Measurements from ENCODE around the gene TMEM131L. TPM values are rescaled to one million over a fixed set of nuclear protein-coding genes. Genes with fewer than 3 reads are reported as not detected.

TMEM131L gene
- total and polyA plus RNA-seq, 4 donors: 4.9 to 41.3 (median 12.9) TPM

DNA sequence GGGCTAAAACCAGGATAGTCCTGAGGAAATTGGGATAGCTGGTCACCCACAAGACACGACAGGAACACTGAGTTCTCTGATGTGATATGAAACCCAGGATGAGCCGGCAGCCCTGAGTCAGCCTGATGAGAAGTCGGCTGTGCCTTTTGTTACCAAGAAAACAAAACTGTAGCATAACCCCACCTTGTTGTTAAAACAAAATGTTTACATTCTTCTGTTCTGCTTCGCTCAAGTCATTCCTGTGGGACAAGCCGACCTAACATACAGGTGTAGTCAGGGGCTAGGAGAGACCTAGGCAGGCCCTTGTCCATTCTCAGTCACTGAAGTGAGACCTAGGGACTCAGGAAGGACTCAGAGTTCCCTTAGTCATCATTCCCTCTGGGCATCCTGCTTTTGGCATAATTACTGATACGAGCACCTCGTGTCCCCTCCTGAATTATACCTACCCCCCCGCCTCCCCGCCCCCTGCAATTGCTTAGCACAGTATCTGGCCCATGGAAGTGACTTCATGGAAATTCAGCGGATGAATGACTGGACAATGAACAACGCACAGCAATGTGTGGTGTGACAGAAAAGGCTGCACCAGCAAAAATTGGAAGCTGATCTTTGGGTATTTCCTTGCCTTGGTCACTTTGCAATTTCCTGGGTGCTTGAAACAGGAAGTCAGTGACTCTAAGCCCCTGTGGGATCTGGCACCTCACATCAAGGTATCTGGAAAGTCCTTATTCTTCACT, 186.1 kb downstream of the TMEM131L start:
- H3K9me3 ChIP-seq (ENCODE audit: control insufficient read depth in 4 of 4, low read length in 3 of 4): no peaks in the 10 kb centered on the region
- DNase-seq (ENCODE audit: low spot score): no peak
- H3K27ac ChIP-seq (ENCODE audit: low read depth in 1 of 2, low read length in 2 of 2): peak overlapping the region; percentile 48 to 66
- no peak overlapping the region for H3K4me3 ChIP-seq (ENCODE audit: low read depth in 1 of 3, low read length in 3 of 3)
- H3K36me3 ChIP-seq (ENCODE audit: control insufficient read depth in 4 of 4, insufficient read depth in 3 of 4, low read depth in 1 of 4, low read length in 3 of 4): no peaks in the 10 kb centered on the region
- 81% methylated on average over 11 of the region's 11 CpGs for WGBS
- TF ChIP-seq, protein P1, sequence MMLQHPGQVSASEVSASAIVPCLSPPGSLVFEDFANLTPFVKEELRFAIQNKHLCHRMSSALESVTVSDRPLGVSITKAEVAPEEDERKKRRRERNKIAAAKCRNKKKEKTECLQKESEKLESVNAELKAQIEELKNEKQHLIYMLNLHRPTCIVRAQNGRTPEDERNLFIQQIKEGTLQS (IDR thresholded peaks at IDR 0.05): no peak
- TF ChIP-seq FOXA2 (IDR thresholded peaks at IDR 0.05): no peak
- TF ChIP-seq HNF4G (IDR thresholded peaks at IDR 0.05): no peak
- TF ChIP-seq NR2F2 (IDR thresholded peaks at IDR 0.05): no peak
- no peak for TF ChIP-seq HNF4A (conservative IDR thresholded peaks at IDR 0.05)
- TF ChIP-seq SP1 (IDR thresholded peaks at IDR 0.05): no peak
- no peak for TF ChIP-seq FOXA1 (IDR thresholded peaks at IDR 0.05)
- no peak for TF ChIP-seq EGR1 (IDR thresholded peaks at IDR 0.05; ENCODE audit: low read depth in 2 of 2)
- no peak for TF ChIP-seq JUND (IDR thresholded peaks at IDR 0.05)
- H3K9ac ChIP-seq (ENCODE audit: low read depth in 1 of 2, low read length in 2 of 2): no peak overlapping the region
- H3K4me1 ChIP-seq (ENCODE audit: control insufficient read depth in 4 of 4, insufficient read depth in 4 of 4, low read length in 3 of 4): peaks cover 4 to 13% (median 11%) of the 10 kb centered on the region in 4 donors
- no peaks in the 10 kb centered on the region for H3K27me3 ChIP-seq (ENCODE audit: control insufficient read depth in 4 of 4, insufficient read depth in 4 of 4, low read length in 3 of 4)

DNA sequence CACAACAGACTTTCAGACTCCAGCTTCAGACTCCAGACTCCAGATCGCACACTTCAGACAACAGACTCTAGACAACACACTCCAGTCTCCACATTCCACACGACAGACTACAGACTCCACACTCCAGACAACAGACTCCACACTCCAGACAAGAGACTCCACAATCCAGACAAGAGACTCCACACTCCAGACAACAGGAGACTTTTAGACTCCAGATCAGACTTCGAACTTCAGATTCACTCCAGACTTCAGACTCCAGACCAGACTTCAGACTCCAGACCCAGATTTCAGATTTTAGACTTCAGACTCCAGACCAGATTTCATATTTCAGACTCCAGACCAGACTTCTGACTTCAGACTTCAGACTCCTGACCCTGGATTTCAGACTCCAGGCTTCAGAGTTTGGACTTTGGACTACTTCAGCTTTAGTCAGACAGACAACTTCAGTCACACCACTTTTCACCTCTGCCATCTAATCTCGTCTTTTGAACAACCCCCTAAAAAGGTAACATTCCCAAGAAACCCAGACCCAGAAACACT, 188.9 kb downstream of the TMEM131L start:
- Histone ChIP-seq H3K36me3 (ENCODE audit: control insufficient read depth in 4 of 4, insufficient read depth in 3 of 4, low read depth in 1 of 4, low read length in 3 of 4) (no peaks in the 10 kb centered on the region), H3K27me3 (ENCODE audit: control insufficient read depth in 4 of 4, insufficient read depth in 4 of 4, low read length in 3 of 4) (no peaks in the 10 kb centered on the region), H3K27ac (ENCODE audit: low read depth in 1 of 2, low read length in 2 of 2) (peak overlapping the region; percentile 29 to 82), H3K9me3 (ENCODE audit: control insufficient read depth in 4 of 4, low read length in 3 of 4) (no peaks in the 10 kb centered on the region), H3K9ac (ENCODE audit: low read depth in 1 of 2, low read length in 2 of 2) (no peak overlapping the region), H3K4me1 (ENCODE audit: control insufficient read depth in 4 of 4, insufficient read depth in 4 of 4, low read length in 3 of 4) (peaks cover 4 to 13% (median 11%) of the 10 kb centered on the region in 4 donors), H3K4me3 (ENCODE audit: low read depth in 1 of 3, low read length in 3 of 3) (no peak overlapping the region)
- TF ChIP-seq SP1 (IDR thresholded peaks at IDR 0.05): no peak
- no peak for TF ChIP-seq FOXA2 (IDR thresholded peaks at IDR 0.05)
- TF ChIP-seq, protein P2, sequence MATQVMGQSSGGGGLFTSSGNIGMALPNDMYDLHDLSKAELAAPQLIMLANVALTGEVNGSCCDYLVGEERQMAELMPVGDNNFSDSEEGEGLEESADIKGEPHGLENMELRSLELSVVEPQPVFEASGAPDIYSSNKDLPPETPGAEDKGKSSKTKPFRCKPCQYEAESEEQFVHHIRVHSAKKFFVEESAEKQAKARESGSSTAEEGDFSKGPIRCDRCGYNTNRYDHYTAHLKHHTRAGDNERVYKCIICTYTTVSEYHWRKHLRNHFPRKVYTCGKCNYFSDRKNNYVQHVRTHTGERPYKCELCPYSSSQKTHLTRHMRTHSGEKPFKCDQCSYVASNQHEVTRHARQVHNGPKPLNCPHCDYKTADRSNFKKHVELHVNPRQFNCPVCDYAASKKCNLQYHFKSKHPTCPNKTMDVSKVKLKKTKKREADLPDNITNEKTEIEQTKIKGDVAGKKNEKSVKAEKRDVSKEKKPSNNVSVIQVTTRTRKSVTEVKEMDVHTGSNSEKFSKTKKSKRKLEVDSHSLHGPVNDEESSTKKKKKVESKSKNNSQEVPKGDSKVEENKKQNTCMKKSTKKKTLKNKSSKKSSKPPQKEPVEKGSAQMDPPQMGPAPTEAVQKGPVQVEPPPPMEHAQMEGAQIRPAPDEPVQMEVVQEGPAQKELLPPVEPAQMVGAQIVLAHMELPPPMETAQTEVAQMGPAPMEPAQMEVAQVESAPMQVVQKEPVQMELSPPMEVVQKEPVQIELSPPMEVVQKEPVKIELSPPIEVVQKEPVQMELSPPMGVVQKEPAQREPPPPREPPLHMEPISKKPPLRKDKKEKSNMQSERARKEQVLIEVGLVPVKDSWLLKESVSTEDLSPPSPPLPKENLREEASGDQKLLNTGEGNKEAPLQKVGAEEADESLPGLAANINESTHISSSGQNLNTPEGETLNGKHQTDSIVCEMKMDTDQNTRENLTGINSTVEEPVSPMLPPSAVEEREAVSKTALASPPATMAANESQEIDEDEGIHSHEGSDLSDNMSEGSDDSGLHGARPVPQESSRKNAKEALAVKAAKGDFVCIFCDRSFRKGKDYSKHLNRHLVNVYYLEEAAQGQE (IDR thresholded peaks at IDR 0.05): no peak
- TF ChIP-seq RAD21 (IDR thresholded peaks at IDR 0.05): no peak
- TF ChIP-seq TAF1 (conservative IDR thresholded peaks at IDR 0.05): no peak
- no peak for TF ChIP-seq RXRA (IDR thresholded peaks at IDR 0.05)
- peak; percentile 74 to 94 for TF ChIP-seq HNF4A (conservative IDR thresholded peaks at IDR 0.05)
- TF ChIP-seq JUND (IDR thresholded peaks at IDR 0.05): no peak
- TF ChIP-seq, protein P3, sequence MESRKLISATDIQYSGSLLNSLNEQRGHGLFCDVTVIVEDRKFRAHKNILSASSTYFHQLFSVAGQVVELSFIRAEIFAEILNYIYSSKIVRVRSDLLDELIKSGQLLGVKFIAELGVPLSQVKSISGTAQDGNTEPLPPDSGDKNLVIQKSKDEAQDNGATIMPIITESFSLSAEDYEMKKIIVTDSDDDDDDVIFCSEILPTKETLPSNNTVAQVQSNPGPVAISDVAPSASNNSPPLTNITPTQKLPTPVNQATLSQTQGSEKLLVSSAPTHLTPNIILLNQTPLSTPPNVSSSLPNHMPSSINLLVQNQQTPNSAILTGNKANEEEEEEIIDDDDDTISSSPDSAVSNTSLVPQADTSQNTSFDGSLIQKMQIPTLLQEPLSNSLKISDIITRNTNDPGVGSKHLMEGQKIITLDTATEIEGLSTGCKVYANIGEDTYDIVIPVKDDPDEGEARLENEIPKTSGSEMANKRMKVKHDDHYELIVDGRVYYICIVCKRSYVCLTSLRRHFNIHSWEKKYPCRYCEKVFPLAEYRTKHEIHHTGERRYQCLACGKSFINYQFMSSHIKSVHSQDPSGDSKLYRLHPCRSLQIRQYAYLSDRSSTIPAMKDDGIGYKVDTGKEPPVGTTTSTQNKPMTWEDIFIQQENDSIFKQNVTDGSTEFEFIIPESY (IDR thresholded peaks at IDR 0.05): no peak
- TF ChIP-seq, protein P1 (IDR thresholded peaks at IDR 0.05): no peak
- TF ChIP-seq, protein P4, sequence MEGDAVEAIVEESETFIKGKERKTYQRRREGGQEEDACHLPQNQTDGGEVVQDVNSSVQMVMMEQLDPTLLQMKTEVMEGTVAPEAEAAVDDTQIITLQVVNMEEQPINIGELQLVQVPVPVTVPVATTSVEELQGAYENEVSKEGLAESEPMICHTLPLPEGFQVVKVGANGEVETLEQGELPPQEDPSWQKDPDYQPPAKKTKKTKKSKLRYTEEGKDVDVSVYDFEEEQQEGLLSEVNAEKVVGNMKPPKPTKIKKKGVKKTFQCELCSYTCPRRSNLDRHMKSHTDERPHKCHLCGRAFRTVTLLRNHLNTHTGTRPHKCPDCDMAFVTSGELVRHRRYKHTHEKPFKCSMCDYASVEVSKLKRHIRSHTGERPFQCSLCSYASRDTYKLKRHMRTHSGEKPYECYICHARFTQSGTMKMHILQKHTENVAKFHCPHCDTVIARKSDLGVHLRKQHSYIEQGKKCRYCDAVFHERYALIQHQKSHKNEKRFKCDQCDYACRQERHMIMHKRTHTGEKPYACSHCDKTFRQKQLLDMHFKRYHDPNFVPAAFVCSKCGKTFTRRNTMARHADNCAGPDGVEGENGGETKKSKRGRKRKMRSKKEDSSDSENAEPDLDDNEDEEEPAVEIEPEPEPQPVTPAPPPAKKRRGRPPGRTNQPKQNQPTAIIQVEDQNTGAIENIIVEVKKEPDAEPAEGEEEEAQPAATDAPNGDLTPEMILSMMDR (IDR thresholded peaks at IDR 0.05; ENCODE audit: low read depth, low read length, missing input control): no peak
- no peak for TF ChIP-seq GABPA (IDR thresholded peaks at IDR 0.05 in 1 of 2, conservative IDR thresholded peaks at IDR 0.05 in 1 of 2)
- no peak for TF ChIP-seq YY1 (IDR thresholded peaks at IDR 0.05)
- peak; percentile 80 for TF ChIP-seq HNF4G (IDR thresholded peaks at IDR 0.05)
- no peak for TF ChIP-seq FOXA1 (IDR thresholded peaks at IDR 0.05)
- no peak for TF ChIP-seq NR2F2 (IDR thresholded peaks at IDR 0.05)
- WGBS: 64% methylated on average over 4 of the region's 4 CpGs
- no peak for DNase-seq (ENCODE audit: low spot score)
